ENCODE measurements around the gene NT5C3B.

DNA sequence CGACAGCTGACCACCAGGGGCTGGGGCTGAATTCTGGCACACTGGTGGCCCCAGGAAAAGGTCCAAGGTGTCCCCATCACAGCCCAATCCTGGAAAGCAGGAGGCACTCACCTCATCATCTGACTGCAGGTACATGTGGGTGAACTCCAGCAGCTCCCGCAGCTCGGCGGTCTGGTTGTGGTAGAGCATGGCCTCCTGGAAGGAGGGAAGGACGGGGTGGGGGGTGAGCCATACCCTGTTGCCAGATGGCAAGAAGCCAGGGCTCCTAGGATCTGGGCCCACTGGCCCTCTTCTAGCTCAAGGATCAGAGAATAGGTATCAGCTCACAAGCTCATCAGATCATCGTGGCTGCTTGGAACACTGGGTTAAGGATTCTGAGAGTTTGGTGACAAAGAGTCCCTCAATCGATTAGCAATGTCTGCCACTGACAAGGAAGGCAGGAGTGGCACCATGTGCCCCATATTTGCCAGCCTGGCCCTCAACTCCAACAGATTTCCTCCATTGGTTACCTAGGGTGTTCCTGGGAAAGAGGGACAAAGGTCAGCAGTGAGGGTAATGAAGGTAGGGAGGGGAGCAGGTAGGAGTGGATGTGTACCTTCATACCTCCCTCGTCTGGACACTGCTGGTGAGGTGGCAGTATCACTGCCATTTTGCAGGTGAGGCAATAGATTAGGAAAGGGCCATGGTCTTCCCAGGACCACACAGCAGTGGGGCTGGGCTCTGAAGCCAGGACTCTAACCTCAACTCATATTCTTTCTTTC lies 29.2 kb downstream of the NT5C3B start:
- TF ChIP-seq CTCF (IDR thresholded peaks at IDR 0.05; ENCODE audit: low read depth, low read length) (no peak), EZH2phosphoT487 (IDR thresholded peaks at IDR 0.05; ENCODE audit: low read depth) (no peak)
